Measurements from ENCODE around the gene TUBA4B. TPM values are rescaled to one million over a fixed set of nuclear protein-coding genes. Genes with fewer than 3 reads are reported as not detected.

The TUBA4B gene
- total and polyA plus RNA-seq, 2 donors (not counting 3 experiments of a cell fraction or from before 2014, with no cell fraction given): not detected

DNA sequence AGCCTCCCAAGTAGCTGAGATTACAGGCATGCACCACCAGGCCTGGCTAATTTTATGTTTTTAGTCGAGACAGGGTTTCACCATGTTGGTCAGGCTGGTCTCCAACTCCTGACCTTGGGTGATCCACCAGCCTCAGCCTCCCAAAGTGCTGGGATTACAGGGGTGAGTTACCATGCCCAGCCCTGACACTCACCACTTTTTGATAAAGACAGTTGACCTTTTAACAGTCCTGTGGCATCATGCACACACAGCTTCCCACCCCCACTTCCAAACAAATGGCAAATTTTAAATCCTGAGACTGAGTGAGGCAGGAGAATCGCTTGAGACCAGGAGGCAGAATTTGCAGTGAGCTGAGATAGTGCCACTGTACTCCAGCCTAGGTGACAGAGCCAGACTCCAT is 20.0 kb downstream of the TUBA4B start:
- H3K27me3 ChIP-seq (ENCODE audit: control insufficient read depth in 2 of 2, insufficient read depth in 2 of 2, low read length in 2 of 2): peaks cover 4 to 10% of the 10 kb centered on the region in 2 experiments
- BruUV-seq (replicated peaks): no TSS peak
- no peak overlapping the region for H3K4me2 ChIP-seq (ENCODE audit: insufficient read depth, low read length)
- H2AFZ ChIP-seq (ENCODE audit: low read depth, low read length): no peak overlapping the region
- intact Hi-C loops (cut with micrococcal nuclease) (no loop called here), dilution Hi-C loops (cut with MboI; ENCODE audit: extremely low pct_ligation_motif_present, low sequenced_read_pairs) (no loop called here)
- no peak for FAIRE-seq
- H3K9me3 ChIP-seq (replicated peaks; ENCODE audit: control insufficient read depth, insufficient read depth, low read length): no peaks in the 10 kb centered on the region
- H3K79me2 ChIP-seq (ENCODE audit: control insufficient read depth, insufficient read depth, low read length): no peaks in the 10 kb centered on the region
- POLR2A ChIA-PET: no interaction called here
- TF ChIP-seq MYC (IDR thresholded peaks at IDR 0.05; ENCODE audit: low read depth, low read length): no peak
- TF ChIP-seq, protein P1, sequence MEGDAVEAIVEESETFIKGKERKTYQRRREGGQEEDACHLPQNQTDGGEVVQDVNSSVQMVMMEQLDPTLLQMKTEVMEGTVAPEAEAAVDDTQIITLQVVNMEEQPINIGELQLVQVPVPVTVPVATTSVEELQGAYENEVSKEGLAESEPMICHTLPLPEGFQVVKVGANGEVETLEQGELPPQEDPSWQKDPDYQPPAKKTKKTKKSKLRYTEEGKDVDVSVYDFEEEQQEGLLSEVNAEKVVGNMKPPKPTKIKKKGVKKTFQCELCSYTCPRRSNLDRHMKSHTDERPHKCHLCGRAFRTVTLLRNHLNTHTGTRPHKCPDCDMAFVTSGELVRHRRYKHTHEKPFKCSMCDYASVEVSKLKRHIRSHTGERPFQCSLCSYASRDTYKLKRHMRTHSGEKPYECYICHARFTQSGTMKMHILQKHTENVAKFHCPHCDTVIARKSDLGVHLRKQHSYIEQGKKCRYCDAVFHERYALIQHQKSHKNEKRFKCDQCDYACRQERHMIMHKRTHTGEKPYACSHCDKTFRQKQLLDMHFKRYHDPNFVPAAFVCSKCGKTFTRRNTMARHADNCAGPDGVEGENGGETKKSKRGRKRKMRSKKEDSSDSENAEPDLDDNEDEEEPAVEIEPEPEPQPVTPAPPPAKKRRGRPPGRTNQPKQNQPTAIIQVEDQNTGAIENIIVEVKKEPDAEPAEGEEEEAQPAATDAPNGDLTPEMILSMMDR (IDR thresholded peaks at IDR 0.05; ENCODE audit: extremely low read depth in 1 of 2, insufficient read depth in 1 of 2, low read depth in 1 of 2, low read length in 2 of 2): no peak
- TF ChIP-seq POLR2A (IDR thresholded peaks at IDR 0.05; ENCODE audit: low read depth, low read length): no peak
- TF ChIP-seq POLR2AphosphoS5 (IDR thresholded peaks at IDR 0.05; ENCODE audit: insufficient read depth, low read depth, low read length): no peak
- TF ChIP-seq FOS (IDR thresholded peaks at IDR 0.05; ENCODE audit: borderline replicate concordance, insufficient read depth, low read length): no peak
- TF ChIP-seq, protein P2, sequence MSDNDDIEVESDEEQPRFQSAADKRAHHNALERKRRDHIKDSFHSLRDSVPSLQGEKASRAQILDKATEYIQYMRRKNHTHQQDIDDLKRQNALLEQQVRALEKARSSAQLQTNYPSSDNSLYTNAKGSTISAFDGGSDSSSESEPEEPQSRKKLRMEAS (IDR thresholded peaks at IDR 0.05; ENCODE audit: insufficient read depth, insufficient read length): no peak
- no peak for TF ChIP-seq JUN (IDR thresholded peaks at IDR 0.05; ENCODE audit: borderline replicate concordance, insufficient read depth, insufficient read length, low read depth)
- no peak for TF ChIP-seq EZH2 (IDR thresholded peaks at IDR 0.05; ENCODE audit: borderline replicate concordance, low read depth, low read length, severe bottlenecking)
- TF ChIP-seq GATA2 (IDR thresholded peaks at IDR 0.05; ENCODE audit: insufficient read depth, insufficient read length, low read depth, low read length): no peak
- no peaks in the 10 kb centered on the region for H3K36me3 ChIP-seq (ENCODE audit: control insufficient read depth in 2 of 2, extremely low read depth in 1 of 2, insufficient read depth in 2 of 2, low read length in 2 of 2)
- DNase-seq (ENCODE audit: low read depth, low spot score): no peak
- no peaks in the 10 kb centered on the region for H3K9me1 ChIP-seq (replicated peaks; ENCODE audit: control insufficient read depth, extremely low read depth, insufficient read depth, low read length)
- CTCF ChIA-PET: interaction anchor here (0.7 kb wide), 2 partner anchors 12 to 22 kb away, joined by 3 read pairs; no protein-coding TSS in a partner anchor
- H3K9ac ChIP-seq (replicated peaks; ENCODE audit: extremely low read depth, insufficient read depth, low read length): no peak overlapping the region
- peaks cover 3% of the 10 kb centered on the region for H3K4me1 ChIP-seq (ENCODE audit: control insufficient read depth, extremely low read depth, insufficient read depth, low read length)
- no peak overlapping the region for H3K27ac ChIP-seq (ENCODE audit: insufficient read depth, low read depth, low read length)
- no peaks in the 10 kb centered on the region for H4K20me1 ChIP-seq (replicated peaks; ENCODE audit: control insufficient read depth, extremely low read depth, insufficient read depth, low read length)
- no peak overlapping the region for H3K4me3 ChIP-seq (replicated peaks in 1 of 3; ENCODE audit: insufficient read depth in 1 of 3, low read depth in 1 of 3, low read length in 3 of 3)

Data from endothelial cell of umbilical vein (primary cell).